Naive thymus-derived CD8-positive, alpha-beta T cell (primary cell): ENCODE data around the gene CDC20B. TPM values are rescaled to one million over a fixed set of nuclear protein-coding genes. Genes with fewer than 3 reads are reported as not detected.
"Not testable (repeated sequence)": the region's sequence is repeated elsewhere in the genome, so short reads cannot be mapped to it uniquely, and the experiment has no call there.

Source experiments
- ATAC-seq, 2 donors: fragments of 150-1000 bp; cut with Tn5 transposase in 1 of 2; sonication (Bioruptor Pico), chemical (Tn5 transposase) in 1 of 2; 1 replicate in 1 of 2; 2 replicates in 1 of 2; pipeline ENCODE4 v1.10.0; 2021; ENCODE audit warnings: mild to moderate bottlenecking in 2 of 2, moderate library complexity in 2 of 2
- POLR2A ChIA-PET: fragments of 350-600 bp; sonication (Branson Sonifier 250); formaldehyde crosslinking; loops from one replicate; lab custom pipeline; 2021; ENCODE audit warnings: antibody characterized with exemption; lab: Charles Lee
- DNase-seq, 10 donors: peaks; one replicate each; pipeline versions ENCODE4 v3.0.0 to v3.0.0-alpha.2; 2020 to 2022
- H3K27ac Mint-ChIP-seq, 10 donors: one replicate each; pipeline ENCODE4 v1.8.0; 2020 to 2022; ENCODE audit warnings: mild to moderate bottlenecking in 10 of 10, mixed read lengths in 10 of 10, moderate library complexity in 4 of 10, inconsistent platforms in 1 of 10
- H3K27me3 Mint-ChIP-seq, 5 donors: one replicate each; pipeline ENCODE4 v1.8.0; 2021 to 2022; ENCODE audit warnings: mixed read lengths in 5 of 5
- H3K36me3 Mint-ChIP-seq, 3 donors: one replicate each; pipeline ENCODE4 v1.8.0; 2020 to 2022; ENCODE audit warnings: mixed read lengths in 3 of 3, mild to moderate bottlenecking in 2 of 3, inconsistent platforms in 1 of 3
- H3K4me1 Mint-ChIP-seq, 4 donors: one replicate each; pipeline ENCODE4 v1.8.0; 2021 to 2022; ENCODE audit warnings: mixed read lengths in 4 of 4
- H3K4me3 Mint-ChIP-seq, 10 donors: one replicate each; pipeline ENCODE4 v1.8.0; 2020 to 2022; ENCODE audit warnings: mild to moderate bottlenecking in 10 of 10, mixed read lengths in 10 of 10, moderate library complexity in 6 of 10, inconsistent platforms in 1 of 10
- H3K9me3 Mint-ChIP-seq, 9 donors: one replicate each; pipeline ENCODE4 v1.8.0; 2020 to 2022; ENCODE audit warnings: mixed read lengths in 9 of 9, mild to moderate bottlenecking in 3 of 9, inconsistent platforms in 1 of 9, moderate library complexity in 1 of 9
- polyA plus RNA-seq, 3 donors: library from polyadenylated mRNA; unstranded; fragments of 300-500 nt; fragmentation: Illumina TruSeq; gene quantifications; one replicate each; pipeline ENCODE4 v1.2.3, GENCODE V29; 2021
- total RNA-seq, 8 experiments: library from RNA in 2 of 8; stranded (reverse) in 2 of 8; gene quantifications; one replicate each; pipeline ENCODE4 v1.2.3 and lab custom pipeline; 2021 to 2026

The CDC20B gene
- total and polyA plus RNA-seq, 5 experiments from 2014 or later, result not detected

GRCh38 chr5:55091011-55091410 is 82.0 kb downstream of the CDC20B start:
- ATAC-seq, H3K4me3 Mint-ChIP-seq, H3K27me3 Mint-ChIP-seq, DNase-seq: not testable (repeated sequence)
- H3K4me1 Mint-ChIP-seq, result peaks cover 22 to 64% (median 35%) of the 10 kb centered on the region in 4 donors
- H3K36me3 Mint-ChIP-seq, result peaks cover 0 to 13% (median 8%) of the 10 kb centered on the region in 3 donors
- peaks cover 0 to 20% (median 0%) of the 10 kb centered on the region in 9 donors for H3K9me3 Mint-ChIP-seq
- POLR2A ChIA-PET, result interaction anchor here (2.7 kb wide), 1 partner anchor 9 kb away, joined by 6 read pairs; no protein-coding TSS in a partner anchor
- H3K27ac Mint-ChIP-seq, result peak overlapping the region in 1 of 10 donors; percentile 19

DNA sequence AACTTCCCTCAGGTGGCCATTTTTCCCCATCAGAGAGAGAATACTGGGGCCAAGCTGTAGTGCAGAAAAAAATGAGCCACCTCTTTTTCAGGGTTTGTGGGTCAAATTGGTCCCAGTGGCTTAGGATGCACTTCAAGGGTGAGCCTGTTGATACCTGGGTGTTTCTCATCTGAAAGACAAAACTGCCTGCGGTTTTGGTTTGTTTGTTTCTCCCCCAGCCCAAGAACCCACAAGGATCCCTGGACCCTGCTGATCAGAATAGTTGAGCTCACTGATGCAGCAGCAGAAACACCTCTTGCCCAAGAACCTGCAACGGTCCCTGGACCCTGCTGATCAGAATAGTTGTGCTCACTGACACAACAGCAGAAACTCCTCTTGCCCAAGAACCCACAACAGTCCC is 83.7 kb downstream of the CDC20B start:
- POLR2A ChIA-PET, H3K27me3 Mint-ChIP-seq, H3K36me3 Mint-ChIP-seq, DNase-seq, H3K4me3 Mint-ChIP-seq, ATAC-seq: not testable (repeated sequence)
- Mint-ChIP-seq H3K4me1 (peaks cover 13 to 47% (median 19%) of the 10 kb centered on the region in 4 donors), H3K9me3 (peaks cover 0 to 13% (median 0%) of the 10 kb centered on the region in 9 donors), H3K27ac (peak overlapping the region in 3 of 10 donors; percentile 43 to 53 (median 43))

GRCh38 chr5:55081541-55081940 is 91.4 kb downstream of the CDC20B start:
- POLR2A ChIA-PET, result interaction anchor here (0.9 to 1.5 kb wide), 2 partner anchors 10 to 16 kb away, joined by 3 to 6 read pairs; no protein-coding TSS in a partner anchor
- H3K4me3 Mint-ChIP-seq, result no peak overlapping the region
- no peak for DNase-seq
- H3K36me3 Mint-ChIP-seq, result peaks cover 0 to 12% (median 4%) of the 10 kb centered on the region in 3 donors
- peaks cover 0 to 15% (median 0%) of the 10 kb centered on the region in 9 donors for H3K9me3 Mint-ChIP-seq
- H3K4me1 Mint-ChIP-seq, result peaks cover 3 to 17% (median 7%) of the 10 kb centered on the region in 4 donors
- no peak overlapping the region for H3K27ac Mint-ChIP-seq
- no peaks in the 10 kb centered on the region for H3K27me3 Mint-ChIP-seq
- ATAC-seq, result no peak

GRCh38 chr5:55073211-55073610 is 99.8 kb downstream of the CDC20B start:
- Mint-ChIP-seq H3K4me1 (peaks cover 19 to 42% (median 38%) of the 10 kb centered on the region in 4 donors), H3K9me3 (peaks cover 0 to 3% (median 0%) of the 10 kb centered on the region in 9 donors), H3K27me3 (no peaks in the 10 kb centered on the region), H3K36me3 (no peaks in the 10 kb centered on the region), H3K4me3 (peak overlapping the region in 9 of 10 donors; percentile 31 to 71 (median 51)), H3K27ac (peak overlapping the region; percentile 27 to 88 (median 72))
- DNase-seq, result no peak
- ATAC-seq, result peak in 1 of 2 donors; percentile 9
- POLR2A ChIA-PET, result interaction anchor here (1.5 to 4.7 kb wide), 3 partner anchors 21 to 36 kb away, joined by 4 to 23 read pairs (median 5); no protein-coding TSS in a partner anchor

DNA sequence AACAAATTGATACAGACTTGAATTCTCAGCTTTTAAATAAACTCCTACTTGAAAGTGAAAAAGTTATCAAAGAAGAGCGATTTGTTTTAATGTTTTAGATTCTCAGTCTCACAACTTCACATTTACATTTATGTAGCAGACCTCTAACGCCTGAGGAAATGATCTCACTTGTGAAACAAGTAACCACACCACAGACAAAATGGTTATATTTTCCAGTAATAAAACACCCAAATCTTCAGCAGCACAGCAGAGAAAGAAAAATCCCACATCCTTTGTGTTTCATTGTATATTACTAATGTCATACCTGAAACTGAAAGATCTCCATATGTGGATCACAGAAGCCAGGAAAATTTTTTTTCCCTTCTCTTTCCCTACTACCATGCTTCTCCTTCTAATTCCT is 100.3 kb downstream of the CDC20B start:
- Mint-ChIP-seq H3K27me3 (no peaks in the 10 kb centered on the region), H3K27ac (peak overlapping the region; percentile 8 to 88 (median 72)), H3K9me3 (no peaks in the 10 kb centered on the region), H3K4me1 (peaks cover 19 to 42% (median 38%) of the 10 kb centered on the region in 4 donors), H3K4me3 (peak overlapping the region; percentile 31 to 71 (median 56)), H3K36me3 (no peaks in the 10 kb centered on the region)
- POLR2A ChIA-PET, result interaction anchor here (0.6 to 4.7 kb wide), 3 partner anchors 23 to 39 kb away, joined by 3 to 23 read pairs (median 5); no protein-coding TSS in a partner anchor
- DNase-seq (peak in 4 of 10 donors; percentile 22 to 80 (median 66)), ATAC-seq (peak; percentile 95 to 98)

GRCh38 chr5:55071413-55071812 is 101.6 kb downstream of the CDC20B start:
- Mint-ChIP-seq H3K36me3 (no peaks in the 10 kb centered on the region), H3K4me1 (peaks cover 30 to 54% (median 47%) of the 10 kb centered on the region in 4 donors), H3K27me3 (no peaks in the 10 kb centered on the region), H3K9me3 (no peaks in the 10 kb centered on the region), H3K27ac (peak overlapping the region in 3 of 10 donors; percentile 1 to 48 (median 28)), H3K4me3 (no peak overlapping the region)
- DNase-seq (no peak), ATAC-seq (no peak)
- POLR2A ChIA-PET, result interaction anchor here (0.6 to 4.7 kb wide), 4 partner anchors 10 to 966 kb away, joined by 3 to 23 read pairs (median 6); no protein-coding TSS in a partner anchor

DNA sequence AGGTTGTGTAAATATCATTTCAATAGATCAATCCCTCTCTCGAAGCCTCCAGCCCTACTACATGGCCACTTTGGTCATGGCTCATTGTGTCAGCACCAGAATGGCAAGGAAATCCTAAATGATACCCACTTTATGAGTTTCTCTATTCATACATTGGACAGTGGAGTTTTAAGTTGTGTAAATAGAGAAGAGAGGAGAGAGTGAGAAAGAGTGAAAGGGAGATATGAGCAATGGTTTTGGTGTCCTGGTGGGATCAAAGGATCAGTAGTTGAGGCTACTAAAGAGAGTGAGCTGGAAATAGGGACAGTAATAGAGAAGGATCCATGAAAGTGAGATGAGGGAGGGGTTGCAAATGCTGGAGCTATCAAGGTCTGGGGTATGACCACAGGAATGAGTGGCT is 102.0 kb downstream of the CDC20B start:
- Mint-ChIP-seq H3K27me3 (no peaks in the 10 kb centered on the region), H3K36me3 (no peaks in the 10 kb centered on the region), H3K4me3 (peak overlapping the region in 6 of 10 donors; percentile 1 to 46 (median 20)), H3K9me3 (no peaks in the 10 kb centered on the region), H3K4me1 (peaks cover 34 to 58% (median 51%) of the 10 kb centered on the region in 4 donors), H3K27ac (peak overlapping the region in 7 of 10 donors; percentile 1 to 80 (median 6))
- DNase-seq (no peak), ATAC-seq (no peak)
- POLR2A ChIA-PET, result interaction anchor here (0.5 to 4.7 kb wide), 4 partner anchors 9 to 966 kb away, joined by 3 to 23 read pairs (median 6); no protein-coding TSS in a partner anchor

- H3K4me1 Mint-ChIP-seq, result peaks cover 51 to 63% (median 59%) of the 10 kb centered on the region in 4 donors
- ATAC-seq, result no peak
- H3K36me3 Mint-ChIP-seq, result no peaks in the 10 kb centered on the region
- DNase-seq, result no peak
- peak overlapping the region in 2 of 10 donors; percentile 12 to 33 for H3K27ac Mint-ChIP-seq
- POLR2A ChIA-PET, result interaction anchor here (1.0 to 1.4 kb wide), 2 partner anchors 15 to 30 kb away, joined by 3 to 9 read pairs; no protein-coding TSS in a partner anchor
- no peak overlapping the region for H3K4me3 Mint-ChIP-seq
- H3K27me3 Mint-ChIP-seq, result no peaks in the 10 kb centered on the region
- H3K9me3 Mint-ChIP-seq, result peaks cover 0 to 3% (median 0%) of the 10 kb centered on the region in 9 donors
These were observed 106.7 kb downstream of the CDC20B start for GRCh38 chr5:55066277-55066676.

DNA sequence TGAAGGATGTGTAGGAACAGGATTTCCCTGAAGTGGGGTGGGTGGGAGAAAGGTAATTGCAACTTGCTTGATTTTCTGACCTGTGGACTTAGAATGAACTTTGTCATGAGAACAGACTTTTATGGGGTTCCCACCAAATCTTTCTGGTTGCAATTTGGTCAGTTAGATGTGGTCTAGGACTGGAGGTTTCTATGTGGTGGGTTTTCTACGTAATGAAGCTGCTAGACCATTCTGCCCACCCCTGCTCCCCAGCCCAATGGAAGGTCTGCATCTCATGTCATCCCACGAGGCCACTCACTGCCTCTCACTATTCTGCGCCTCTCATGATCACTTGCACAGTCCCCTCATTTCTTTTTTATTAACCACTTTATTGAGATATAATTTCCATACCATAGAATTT is 108.5 kb downstream of the CDC20B start:
- no peak overlapping the region for H3K4me3 Mint-ChIP-seq
- H3K9me3 Mint-ChIP-seq, result peaks cover 0 to 5% (median 0%) of the 10 kb centered on the region in 9 donors
- DNase-seq (no peak), ATAC-seq (no peak)
- peak overlapping the region in 3 of 10 donors; percentile 18 to 64 (median 63) for H3K27ac Mint-ChIP-seq
- POLR2A ChIA-PET, result no interaction called here
- H3K36me3 Mint-ChIP-seq, result no peaks in the 10 kb centered on the region
- H3K4me1 Mint-ChIP-seq, result peaks cover 42 to 61% (median 58%) of the 10 kb centered on the region in 4 donors
- H3K27me3 Mint-ChIP-seq, result no peaks in the 10 kb centered on the region

- Mint-ChIP-seq H3K4me3 (peak overlapping the region in 7 of 10 donors; percentile 1 to 54 (median 23)), H3K9me3 (peaks cover 0 to 5% (median 0%) of the 10 kb centered on the region in 9 donors), H3K4me1 (peaks cover 40 to 57% (median 54%) of the 10 kb centered on the region in 4 donors), H3K36me3 (no peaks in the 10 kb centered on the region), H3K27me3 (no peaks in the 10 kb centered on the region), H3K27ac (peak overlapping the region in 8 of 10 donors; percentile 3 to 71 (median 48))
- ATAC-seq (no peak), DNase-seq (no peak)
- POLR2A ChIA-PET, result interaction anchor here (1.1 to 1.9 kb wide), 3 partner anchors 26 to 40 kb away, joined by 3 to 9 read pairs (median 4); no protein-coding TSS in a partner anchor
These were observed 109.1 kb downstream of the CDC20B start for GRCh38 chr5:55063899-55064298.

GRCh38 chr5:55063220-55063863 is 109.6 kb downstream of the CDC20B start:
- POLR2A ChIA-PET, result interaction anchor here (1.1 to 1.9 kb wide), 3 partner anchors 25 to 40 kb away, joined by 3 to 9 read pairs (median 4); no protein-coding TSS in a partner anchor
- peak overlapping the region in 7 of 10 donors; percentile 3 to 64 (median 11) for H3K27ac Mint-ChIP-seq
- no peaks in the 10 kb centered on the region for H3K27me3 Mint-ChIP-seq
- H3K9me3 Mint-ChIP-seq, result peaks cover 0 to 5% (median 0%) of the 10 kb centered on the region in 9 donors
- peak overlapping the region in 7 of 10 donors; percentile 7 to 83 (median 24) for H3K4me3 Mint-ChIP-seq
- no peaks in the 10 kb centered on the region for H3K36me3 Mint-ChIP-seq
- H3K4me1 Mint-ChIP-seq, result peaks cover 40 to 57% (median 54%) of the 10 kb centered on the region in 4 donors
- DNase-seq, result no peak
- no peak for ATAC-seq
